T follicular helper cell (primary cell): Measurements from ENCODE around the gene CEP170B.

Source experiments
- DNase-seq: peaks from one replicate; pipeline ENCODE4 v3.0.0-alpha.2; 2020; ENCODE audit warnings: low read depth

The CEP170B gene

GRCh38 chr14:104867371-104868059 lies 2.4 kb downstream of the CEP170B start:
- no peak for DNase-seq

- no peak for DNase-seq
These were observed 3.1 kb downstream of the CEP170B start for GRCh38 chr14:104868060-104868740.

DNA sequence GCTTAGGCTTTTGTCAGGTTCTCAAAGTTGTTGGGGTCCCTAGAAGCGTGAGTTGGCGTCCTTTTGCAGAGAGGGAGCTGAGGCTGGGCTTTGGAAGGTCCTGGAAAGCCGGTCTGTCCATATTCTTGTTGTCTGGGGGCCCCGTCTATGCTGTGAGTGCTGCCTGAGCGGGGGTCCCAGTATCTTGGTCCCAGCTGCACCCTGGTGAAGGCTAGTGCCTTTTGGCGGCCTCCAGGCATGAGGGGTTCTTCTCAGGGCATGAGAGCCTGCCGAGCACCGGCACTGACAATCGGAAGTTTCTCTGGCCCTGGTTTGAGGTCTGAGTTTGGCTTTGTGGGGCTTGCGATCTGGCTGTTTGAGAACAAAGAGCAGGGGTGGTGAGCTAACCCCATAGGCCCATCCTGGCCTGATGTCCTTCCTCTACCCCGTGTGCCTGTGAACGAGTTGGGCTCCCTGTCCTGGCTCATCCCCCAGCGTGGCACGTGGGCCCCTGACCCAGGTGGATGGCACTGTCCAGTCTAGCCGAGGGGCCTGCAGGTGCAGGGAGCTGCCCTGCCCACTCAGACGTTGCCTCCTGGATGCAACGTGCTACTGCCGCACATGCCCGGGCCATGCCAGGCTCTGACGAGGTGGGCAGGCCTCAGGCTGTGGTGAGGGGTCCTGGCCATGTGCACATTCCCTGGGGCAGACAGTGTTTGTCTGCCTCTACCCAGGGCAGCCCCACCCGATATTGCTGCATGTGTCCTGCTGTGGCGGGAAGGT lies 3.9 kb downstream of the CEP170B start:
- DNase-seq = no peak

DNA sequence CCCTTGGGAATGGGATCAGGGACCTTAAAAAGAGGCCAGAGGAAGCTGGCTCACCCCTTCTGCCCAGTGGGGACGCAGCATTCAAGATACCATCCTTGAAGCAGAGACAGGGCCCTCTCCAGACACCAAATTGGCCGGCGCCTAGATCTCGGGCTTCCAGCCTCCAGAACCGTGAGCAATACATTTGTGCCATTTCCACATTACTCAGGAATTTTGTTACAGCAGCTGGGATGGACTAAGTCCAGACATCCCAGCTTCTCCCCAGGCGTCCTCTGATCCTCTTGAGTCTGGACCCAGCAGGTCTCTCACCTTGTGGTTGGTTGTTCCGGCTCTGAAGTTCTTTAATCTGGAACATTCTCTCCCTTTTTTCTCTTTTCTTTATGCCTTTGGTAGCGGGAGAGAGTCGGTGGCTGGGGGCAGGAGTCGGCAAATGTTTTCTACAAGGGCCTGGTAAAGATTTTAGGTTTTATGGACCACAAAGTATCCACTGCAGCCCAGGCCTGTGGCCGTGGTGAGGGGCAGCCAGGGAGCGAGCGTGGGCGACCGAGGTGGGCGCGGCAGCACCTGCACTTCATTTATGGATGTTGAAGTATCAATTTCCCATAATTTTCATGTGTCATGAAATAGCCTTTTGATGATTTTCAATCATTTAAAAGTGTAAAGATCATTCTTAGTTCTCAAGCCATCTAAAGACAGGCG lies 4.8 kb downstream of the CEP170B start:
- no peak for DNase-seq

GRCh38 chr14:104870368-104871144 lies 5.5 kb downstream of the CEP170B start:
- peak; percentile 21 for DNase-seq

DNA sequence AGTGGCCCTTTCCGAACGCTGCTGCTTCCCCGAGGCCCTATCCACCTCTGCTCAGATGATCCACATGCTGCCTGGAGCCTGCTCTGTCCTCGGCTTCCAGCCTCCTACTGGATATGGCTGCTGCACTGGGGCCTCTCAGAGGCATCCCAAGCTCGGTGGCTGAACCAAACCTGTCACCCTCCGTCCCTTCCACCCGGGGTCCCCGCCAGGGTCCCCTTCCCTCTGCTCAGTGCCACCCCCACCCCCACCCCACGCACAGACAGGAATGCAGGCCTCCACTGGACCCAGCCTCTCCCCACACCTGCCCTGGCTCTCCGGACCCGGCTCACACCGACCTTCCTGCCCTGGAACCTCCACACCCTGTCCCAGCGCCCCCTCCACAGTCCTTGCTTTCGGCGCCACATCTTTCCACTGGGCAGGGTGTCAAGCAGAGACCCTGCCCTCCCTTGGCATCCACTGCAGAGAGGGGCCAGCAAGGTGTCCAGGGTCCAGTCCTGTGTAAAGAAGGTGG lies 6.1 kb downstream of the CEP170B start:
- DNase-seq = no peak

- DNase-seq = no peak
These were observed 6.8 kb downstream of the CEP170B start for GRCh38 chr14:104871656-104872468.

GRCh38 chr14:104872469-104873341 lies 7.6 kb downstream of the CEP170B start:
- DNase-seq = no peak

- no peak for DNase-seq
These were observed 8.4 kb downstream of the CEP170B start for GRCh38 chr14:104873380-104874055.

DNA sequence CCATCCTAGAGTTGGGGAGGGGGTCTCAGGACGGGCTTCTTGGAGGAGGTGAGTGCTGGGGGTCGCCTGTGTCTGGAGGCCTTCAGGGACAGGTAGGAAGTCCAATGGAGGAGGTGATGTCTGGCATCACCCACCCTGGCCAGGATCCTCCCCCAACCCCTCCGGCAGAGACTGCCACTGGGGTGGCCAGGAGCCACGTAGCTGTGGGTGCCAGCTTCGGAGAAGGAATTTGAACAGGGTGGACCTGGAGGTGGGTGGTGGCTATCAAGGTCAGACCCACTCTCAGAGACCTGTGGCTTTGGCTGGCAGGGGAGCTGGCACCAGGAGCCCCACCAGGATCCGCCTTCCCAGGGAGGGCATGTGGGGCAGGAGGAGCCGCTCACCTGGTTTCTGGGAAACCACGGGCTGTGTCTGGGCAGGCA lies 9.1 kb downstream of the CEP170B start:
- no peak for DNase-seq

DNA sequence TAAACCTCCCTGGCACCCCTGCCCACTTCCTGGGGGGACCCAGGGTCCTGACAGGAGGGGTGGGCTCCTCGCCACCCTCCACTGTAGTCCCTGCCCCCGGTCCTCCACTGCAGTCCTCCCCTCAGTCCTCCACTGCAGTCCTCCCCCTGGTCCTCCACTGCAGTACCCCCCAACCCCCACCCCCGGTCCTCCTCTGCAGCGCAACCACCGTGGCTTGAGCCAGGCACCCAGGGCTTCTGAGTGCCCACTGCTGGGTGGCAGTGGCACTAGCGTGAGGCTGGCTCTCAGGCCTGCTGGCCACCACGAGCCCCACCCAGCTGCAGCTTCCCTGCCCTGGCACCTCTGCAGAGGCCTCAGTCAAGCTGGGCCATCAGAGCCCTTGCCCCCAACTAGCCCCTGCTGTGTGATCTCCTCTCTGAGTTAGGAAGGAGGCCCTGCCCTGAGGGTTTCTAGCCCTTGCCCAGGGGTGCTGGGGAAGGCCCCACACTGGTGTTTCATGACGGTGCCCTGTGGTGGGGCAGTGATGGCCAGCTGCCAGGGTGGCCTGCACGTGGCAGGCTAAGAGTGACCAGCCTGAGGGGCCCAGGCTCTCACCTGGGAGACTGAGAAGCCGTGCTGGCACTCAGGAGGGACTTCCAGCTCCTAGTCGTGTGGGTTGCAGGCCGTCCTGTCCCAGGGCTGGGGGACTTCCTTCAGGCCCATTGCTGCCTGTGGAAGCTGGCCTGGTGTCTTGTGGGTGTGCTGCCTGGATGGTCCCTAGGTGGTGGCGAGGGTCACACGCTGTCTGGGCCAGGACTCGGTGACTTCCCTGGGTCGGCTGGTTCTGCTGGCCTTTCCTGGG lies 9.7 kb downstream of the CEP170B start:
- no peak for DNase-seq

GRCh38 chr14:104875412-104875751 lies 10.3 kb downstream of the CEP170B start:
- DNase-seq = no peak

- DNase-seq = no peak
These were observed 10.7 kb downstream of the CEP170B start for GRCh38 chr14:104875811-104876210.

DNA sequence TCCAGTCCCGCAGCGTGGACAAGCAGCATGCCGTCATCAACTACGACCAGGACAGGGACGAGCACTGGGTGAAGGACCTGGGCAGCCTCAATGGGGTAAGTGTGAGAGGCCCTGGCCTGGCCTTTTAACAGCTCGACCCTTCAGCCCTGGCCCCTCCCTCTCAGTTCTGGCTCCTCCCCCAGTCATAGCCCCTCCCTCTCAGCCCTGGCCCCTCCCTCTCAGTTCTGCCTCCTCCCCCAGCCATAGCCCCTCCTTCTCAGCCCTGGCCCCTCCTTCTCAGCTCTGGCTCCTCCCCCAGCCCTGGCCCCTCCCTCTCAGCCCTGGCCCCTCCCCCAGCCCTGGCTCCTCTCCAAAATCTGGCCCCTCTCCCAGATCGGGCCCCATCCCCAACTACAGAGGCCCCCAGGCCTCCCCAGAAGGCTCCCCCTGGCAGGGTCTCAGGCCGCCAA lies 11.2 kb downstream of the CEP170B start:
- DNase-seq = peak; percentile 26

GRCh38 chr14:104877066-104877805 lies 12.2 kb downstream of the CEP170B start:
- no peak for DNase-seq

DNA sequence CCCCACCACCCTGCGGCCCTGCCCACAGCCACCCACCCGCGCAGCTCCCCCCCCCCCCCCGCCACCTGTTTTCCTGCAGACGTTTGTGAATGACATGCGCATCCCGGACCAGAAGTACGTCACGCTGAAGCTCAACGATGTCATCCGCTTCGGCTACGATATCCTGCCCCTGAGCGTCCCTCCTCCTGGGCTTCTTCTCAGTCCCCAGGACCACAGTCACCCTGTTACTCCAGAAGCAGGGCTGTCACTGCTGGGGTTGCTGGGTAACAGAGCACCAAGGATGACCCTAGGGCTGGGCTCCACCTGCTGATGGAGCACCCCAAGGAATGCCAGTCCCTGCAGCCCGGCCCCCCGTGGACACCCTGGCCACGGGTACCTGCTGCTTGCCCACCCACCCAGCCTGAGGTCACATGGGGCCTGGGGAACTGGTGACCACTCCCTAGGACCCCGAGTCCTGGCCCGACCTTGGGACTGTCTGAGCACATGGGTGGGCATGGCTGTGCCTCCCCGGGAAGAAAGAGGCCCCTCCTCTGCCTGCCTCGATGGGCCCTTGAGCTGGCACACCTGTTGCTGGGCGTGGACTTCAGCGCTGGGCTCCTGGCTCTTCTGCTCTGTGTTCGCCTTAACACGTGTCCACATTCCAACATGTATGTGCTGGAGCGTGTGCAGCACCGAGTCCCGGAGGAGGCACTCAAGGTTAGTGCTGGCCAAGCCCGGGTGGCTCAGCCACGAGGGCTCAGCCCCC lies 12.9 kb downstream of the CEP170B start:
- no peak for DNase-seq
